ENCODE measurements around the gene FUT7. TPM values are rescaled to one million over a fixed set of nuclear protein-coding genes. Genes with fewer than 3 reads are reported as not detected.

Gene FUT7
- total RNA-seq, 2 experiments from 2014 or later: 0.06 TPM; not detected in 1

- POLR2A ChIA-PET: no interaction called here
- CTCF ChIA-PET: interaction anchor here (0.8 to 1.4 kb wide), 6 partner anchors 20 to 44 kb away, joined by 3 to 6 read pairs (median 3); partner anchors contain the start of gene NPDC1
These were observed 29.2 kb downstream of the FUT7 start for GRCh38 chr9:137002646-137003041.

- ChIA-PET POLR2A (interaction anchor here (1.0 kb wide), 1 partner anchor 9 kb away, joined by 5 read pairs; the partner anchor contains the start of gene PAXX), CTCF (interaction anchor here (0.7 to 1.4 kb wide), 8 partner anchors 20 to 215 kb away, joined by 3 to 6 read pairs (median 3); partner anchors contain the start of gene NPDC1)
These were observed 29.8 kb downstream of the FUT7 start for GRCh38 chr9:137001857-137002645.

GRCh38 chr9:137000177-137000930, 31.5 kb downstream of the FUT7 start:
- POLR2A ChIA-PET: interaction anchor here (1.1 to 1.3 kb wide), 2 partner anchors 27 to 29 kb away, joined by 5 read pairs; no protein-coding TSS in a partner anchor
- CTCF ChIA-PET: interaction anchor here (0.5 to 3.3 kb wide), 4 partner anchors 25 to 128 kb away, joined by 3 to 30 read pairs (median 12); partner anchors contain the start of gene ABCA2

- ChIA-PET CTCF (interaction anchor here (0.6 kb wide), 1 partner anchor 22 kb away, joined by 4 read pairs; no protein-coding TSS in a partner anchor), POLR2A (no interaction called here)
These were observed 34.1 kb downstream of the FUT7 start for GRCh38 chr9:136997830-136998234.

GRCh38 chr9:136997371-136997770, 34.5 kb downstream of the FUT7 start:
- ChIA-PET CTCF (interaction anchor here (0.6 to 2.3 kb wide), 4 partner anchors 22 to 210 kb away, joined by 3 to 13 read pairs (median 6); partner anchors contain the start of gene ABCA2), POLR2A (no interaction called here)

DNA sequence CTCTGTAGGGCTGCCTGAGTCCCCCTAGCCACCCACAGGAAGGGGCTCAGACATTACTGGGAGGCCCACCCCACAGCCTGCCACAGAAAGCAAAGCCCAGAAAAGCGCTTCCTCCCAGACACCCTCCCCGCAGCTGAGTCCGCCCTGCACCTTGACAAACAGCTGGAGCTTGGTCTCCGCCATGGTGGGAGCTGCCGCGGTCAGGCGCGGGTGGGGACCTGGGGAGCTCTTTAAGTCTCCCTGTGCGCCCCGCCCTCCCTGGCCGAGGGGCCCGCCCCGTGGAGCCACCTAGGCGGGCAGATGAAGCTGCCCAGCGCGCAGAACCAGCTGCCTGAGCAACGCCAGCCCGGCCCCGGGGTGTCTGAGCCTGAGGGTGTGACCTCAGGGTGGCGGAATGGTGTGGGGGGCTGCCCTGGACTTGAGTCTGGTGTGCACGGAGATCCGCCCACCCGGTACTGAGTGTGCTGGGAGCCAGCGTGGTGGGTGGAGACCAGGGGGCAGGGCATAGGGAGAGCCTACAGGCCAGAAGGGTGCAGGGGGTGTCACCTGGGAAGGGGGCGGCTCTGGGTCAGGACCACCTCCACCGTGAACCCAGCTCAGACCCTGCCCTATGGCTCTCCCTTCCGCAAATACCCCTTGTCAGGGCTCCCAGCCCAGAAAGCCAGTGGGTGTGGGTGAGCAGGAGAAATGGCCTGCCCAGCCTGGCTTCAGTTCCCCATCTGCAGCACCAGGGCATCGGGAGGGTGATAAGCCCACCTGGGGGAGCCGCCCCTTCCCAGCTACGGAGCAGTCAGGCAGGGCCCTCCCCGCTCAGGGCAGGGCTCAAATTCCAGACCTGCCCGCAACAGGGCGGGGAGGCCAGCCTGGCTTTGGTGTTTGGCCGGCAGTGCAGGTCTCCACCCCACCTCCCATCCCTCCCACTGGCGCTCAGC, 35.3 kb downstream of the FUT7 start, which contains the start of gene CLIC3:
CLIC3 (minus strand) TSS at position 208 of the 932 bp plus-strand sequence; CDS start at position 183, 25 bp downstream.
- CTCF ChIA-PET: interaction anchor here (0.7 to 2.3 kb wide), 7 partner anchors 21 to 209 kb away, joined by 3 to 13 read pairs (median 3); partner anchors contain the start of gene ABCA2
- POLR2A ChIA-PET: interaction anchor here (1.5 kb wide), 1 partner anchor 48 kb away, joined by 4 read pairs; no protein-coding TSS in a partner anchor

GRCh38 chr9:136995772-136996311, 36.0 kb downstream of the FUT7 start:
- CTCF ChIA-PET: interaction anchor here (1.0 to 2.3 kb wide), 7 partner anchors 20 to 208 kb away, joined by 3 to 13 read pairs (median 3); partner anchors contain the start of gene ABCA2
- POLR2A ChIA-PET: interaction anchor here (0.6 to 1.5 kb wide), 2 partner anchors 48 to 198 kb away, joined by 4 to 6 read pairs; no protein-coding TSS in a partner anchor

DNA sequence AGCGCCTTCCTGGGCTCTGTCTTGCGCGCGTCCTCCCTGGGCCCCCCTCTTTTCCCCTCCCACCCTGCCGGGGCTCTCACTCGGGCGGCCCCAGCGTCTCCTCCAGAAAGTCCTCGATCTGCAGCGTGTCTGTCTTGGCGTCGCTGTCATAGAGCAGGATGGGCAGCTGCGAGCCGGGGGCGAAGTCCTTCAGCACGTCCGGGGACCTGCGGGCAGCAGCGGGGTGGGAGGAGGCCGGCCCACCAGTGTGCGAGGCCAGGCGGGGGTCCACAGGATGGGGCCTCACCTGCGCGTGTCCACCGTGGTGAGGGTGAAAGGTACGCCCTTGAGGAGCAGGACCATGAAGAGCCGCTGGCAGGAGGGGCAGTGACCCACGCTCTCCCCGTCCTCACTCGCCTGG, 36.5 kb downstream of the FUT7 start:
- ChIA-PET CTCF (interaction anchor here (1.1 to 2.3 kb wide), 5 partner anchors 20 to 151 kb away, joined by 3 to 13 read pairs (median 9); partner anchors contain the start of gene ABCA2), POLR2A (interaction anchor here (0.6 to 1.5 kb wide), 3 partner anchors 47 to 198 kb away, joined by 3 to 6 read pairs (median 4); no protein-coding TSS in a partner anchor)

- POLR2A ChIA-PET: interaction anchor here (0.6 kb wide), 2 partner anchors 73 to 197 kb away, joined by 3 to 6 read pairs; no protein-coding TSS in a partner anchor
- CTCF ChIA-PET: interaction anchor here (1.2 to 4.4 kb wide), 3 partner anchors 34 to 151 kb away, joined by 3 to 26 read pairs (median 9); partner anchors contain the start of gene ABCA2
These were observed 37.0 kb downstream of the FUT7 start for GRCh38 chr9:136994888-136995230.

DNA sequence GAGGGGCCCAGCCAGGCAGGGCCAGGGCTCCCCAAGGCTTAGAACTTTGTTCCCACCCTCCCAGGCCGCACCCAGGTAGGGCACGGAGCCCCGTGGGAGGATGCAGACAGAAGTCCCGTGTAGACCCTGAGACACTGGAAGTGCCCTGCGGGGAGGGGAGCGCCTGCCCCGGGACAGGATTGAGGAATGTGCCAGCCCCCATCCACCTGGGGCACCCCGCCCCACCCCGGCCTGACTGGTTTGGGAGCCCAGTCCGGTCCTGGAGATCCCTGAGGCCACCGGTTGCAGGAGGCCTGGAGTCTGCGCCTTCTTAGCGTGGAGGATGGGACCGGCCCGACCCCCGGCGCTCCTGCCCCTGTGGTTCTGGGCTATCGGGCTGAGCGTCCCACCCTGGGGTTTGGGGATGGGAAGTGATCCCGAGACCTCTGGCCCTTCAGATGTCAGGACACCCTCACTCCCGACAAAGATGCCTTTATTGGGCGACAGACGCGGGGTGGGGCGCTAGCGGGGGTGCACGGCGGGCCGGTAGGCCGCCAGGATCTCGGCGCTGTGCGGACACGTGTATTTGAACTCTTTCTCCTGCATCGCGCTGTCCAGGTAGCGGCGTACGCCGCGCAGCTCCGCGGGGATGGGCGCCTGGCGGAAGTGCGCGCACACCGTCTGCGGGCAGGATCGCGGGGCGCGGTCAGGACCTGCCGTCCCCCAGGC, 37.6 kb downstream of the FUT7 start:
- CTCF ChIA-PET: interaction anchor here (1.1 to 4.4 kb wide), 4 partner anchors 35 to 152 kb away, joined by 3 to 26 read pairs (median 6); partner anchors contain the start of genes ABCA2, AJM1 and C8G
- POLR2A ChIA-PET: interaction anchor here (0.6 kb wide), 1 partner anchor 39 kb away, joined by 4 read pairs; no protein-coding TSS in a partner anchor

GRCh38 chr9:136992819-136993369, 39.0 kb downstream of the FUT7 start:
- ChIA-PET CTCF (interaction anchor here (0.9 to 4.4 kb wide), 9 partner anchors 18 to 151 kb away, joined by 3 to 26 read pairs (median 6); partner anchors contain the start of genes ABCA2, AJM1 and C8G), POLR2A (interaction anchor here (0.5 to 1.8 kb wide), 8 partner anchors 9 to 243 kb away, joined by 3 to 9 read pairs (median 4); no protein-coding TSS in a partner anchor)

DNA sequence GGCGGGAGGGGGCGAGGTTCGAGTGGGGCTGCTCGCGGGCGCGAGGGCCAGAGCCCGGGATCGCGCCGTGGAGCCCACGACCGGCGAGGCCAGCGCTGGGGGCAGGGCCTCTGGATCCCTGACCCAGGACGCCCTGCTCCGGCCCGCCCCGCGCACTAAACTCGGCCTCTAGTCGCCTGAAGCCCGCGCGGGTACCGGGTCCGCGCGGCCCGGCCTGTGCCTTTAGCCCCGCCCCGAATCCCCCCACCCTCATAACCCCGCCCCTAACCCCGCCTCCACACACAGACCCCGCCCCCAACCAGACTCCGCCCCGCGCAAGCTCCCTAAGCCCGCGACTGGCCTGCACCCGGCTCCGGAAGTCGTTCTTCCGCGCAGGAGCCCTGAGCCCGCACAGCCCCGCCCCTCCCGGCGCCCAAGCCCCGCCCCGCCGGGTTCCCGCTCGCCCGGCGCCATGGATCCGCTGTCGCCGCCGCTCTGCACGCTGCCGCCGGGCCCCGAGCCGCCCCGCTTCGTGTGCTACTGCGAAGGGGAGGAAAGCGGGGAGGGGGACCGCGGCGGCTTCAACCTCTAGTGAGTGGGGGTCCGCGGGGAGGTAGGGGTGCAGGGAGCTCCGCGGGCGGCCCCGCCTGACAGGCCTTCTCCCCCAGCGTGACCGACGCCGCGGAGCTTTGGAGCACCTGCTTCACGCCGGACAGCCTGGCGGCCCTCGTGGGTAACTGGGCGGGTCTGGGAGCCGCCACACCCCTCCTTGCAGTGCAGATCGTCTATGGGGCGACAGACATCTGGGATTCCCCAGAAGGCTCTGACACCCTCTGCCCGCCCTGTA, 39.7 kb downstream of the FUT7 start, which contains the start of gene PAXX:
PAXX (plus strand) TSS at position 430 of the 826 bp plus-strand sequence; CDS start at position 452, 22 bp downstream.
- ChIA-PET POLR2A (interaction anchor here (0.5 to 1.8 kb wide), 13 partner anchors 10 to 264 kb away, joined by 3 to 13 read pairs (median 4); no protein-coding TSS in a partner anchor), CTCF (interaction anchor here (1.0 to 4.4 kb wide), 10 partner anchors 10 to 204 kb away, joined by 3 to 26 read pairs (median 6); partner anchors contain the start of genes ABCA2, AJM1, C8G and LCNL1)

DNA sequence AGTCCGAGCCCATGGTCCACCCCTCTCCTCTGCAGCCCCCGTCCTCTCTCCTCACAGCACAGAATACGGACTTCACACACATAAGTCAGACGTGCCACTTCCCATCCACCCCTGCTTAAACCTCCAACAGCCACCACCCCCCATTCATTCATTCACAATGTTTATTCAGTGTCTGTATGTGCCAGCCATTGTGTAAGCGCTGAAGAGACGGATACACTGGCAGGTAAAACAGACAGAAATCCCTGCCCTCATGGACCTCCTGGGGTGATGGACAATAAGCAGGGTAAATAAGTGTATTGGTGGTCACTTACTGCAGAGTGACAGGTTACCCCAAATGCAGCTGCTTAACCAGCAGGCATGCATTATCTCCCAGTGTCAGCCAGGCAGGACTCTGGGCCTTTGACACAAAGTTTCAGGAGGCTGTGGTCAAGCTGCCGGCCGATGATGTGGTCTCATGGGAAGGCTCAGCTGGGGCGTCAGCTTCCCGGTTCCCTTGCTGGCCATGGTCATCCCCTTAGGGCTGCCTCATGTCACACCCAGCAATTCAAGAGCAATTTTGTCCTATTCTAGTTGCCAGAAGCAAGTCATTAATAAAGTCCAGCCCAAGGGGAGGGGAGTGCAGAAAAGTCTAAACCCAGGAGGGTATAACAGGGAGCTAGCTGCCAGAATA, 41.5 kb downstream of the FUT7 start:
- ChIA-PET POLR2A (interaction anchor here (1.5 kb wide), 1 partner anchor 262 kb away, joined by 3 read pairs; no protein-coding TSS in a partner anchor), CTCF (interaction anchor here (1.6 to 4.4 kb wide), 3 partner anchors 16 to 45 kb away, joined by 6 to 26 read pairs (median 18); partner anchors contain the start of gene ABCA2)

DNA sequence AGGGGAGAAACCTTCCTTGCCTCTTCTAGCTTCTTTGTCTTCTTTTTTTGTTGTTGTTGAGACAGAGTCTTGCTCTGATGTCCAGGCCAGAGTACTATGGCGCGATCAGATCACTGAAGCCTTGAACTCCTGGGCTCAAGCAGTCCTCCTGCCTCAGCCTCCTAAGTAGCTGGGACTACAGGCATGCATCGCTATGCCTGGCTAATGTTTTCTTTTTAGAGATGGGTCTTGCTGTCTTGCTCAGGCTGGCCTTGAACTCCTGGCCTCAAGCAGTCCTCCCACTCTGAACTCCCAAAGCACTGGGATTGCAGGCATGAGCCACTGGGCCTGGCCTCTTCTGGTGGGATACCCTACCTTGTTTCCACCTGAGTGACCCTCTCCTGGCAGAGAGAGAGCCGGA, 43.0 kb downstream of the FUT7 start:
- CTCF ChIA-PET: interaction anchor here (0.6 to 1.4 kb wide), 3 partner anchors 41 to 1140 kb away, joined by 3 to 4 read pairs (median 3); partner anchors contain the start of gene C8G
- POLR2A ChIA-PET: interaction anchor here (0.6 kb wide), 1 partner anchor 12 kb away, joined by 4 read pairs; no protein-coding TSS in a partner anchor

All from activated CD8-positive, alpha-beta memory T cell treated with anti-CD3 and anti-CD28 coated beads for 36 hours (primary cell).